Thyroid gland (tissue), 4 donors: ENCODE measurements around the gene MYRFL. TPM values are rescaled to one million over a fixed set of nuclear protein-coding genes. Genes with fewer than 3 reads are reported as not detected.

Source experiments
- DNase-seq, 2 donors: peaks; one replicate each; pipeline ENCODE4 v3.0.0-alpha.2; 2019
- H3K27ac ChIP-seq, 3 donors: fragments of 200-600 bp; sonication (generic); 1 replicate in 2 of 3; 2 replicates in 1 of 3; pipeline ENCODE4 v1.5.1; 2016 to 2019; ENCODE audit warnings: mild to moderate bottlenecking in 1 of 3, moderate library complexity in 1 of 3
- H3K27me3 ChIP-seq: fragments of 200-600 bp; sonication (generic); one replicate; pipeline ENCODE4 v1.5.1; 2019
- H3K36me3 ChIP-seq, 2 donors: fragments of 200-600 bp; sonication (generic); one replicate each; pipeline ENCODE4 v1.5.1; 2016 to 2019
- H3K4me1 ChIP-seq, 2 donors: fragments of 200-600 bp; sonication (generic); one replicate each; pipeline ENCODE4 v1.5.1; 2017 to 2019
- H3K4me3 ChIP-seq, 3 donors: fragments of 200-600 bp; sonication (generic); replicated peaks in 1 of 3; 1 replicate in 2 of 3; 2 replicates in 1 of 3; pipeline ENCODE4 v1.5.1; 2016; ENCODE audit warnings: mild to moderate bottlenecking in 1 of 3
- H3K9me3 ChIP-seq: fragments of 200-600 bp; sonication (generic); one replicate; pipeline ENCODE4 v1.5.1; 2017
- CTCF ChIP-seq, 6 experiments: fragments of 200-600 bp in 3 of 6; fragments of 450-650 bp in 3 of 6; sonication (generic) in 3 of 6; IDR thresholded peaks; one replicate each; pipeline ENCODE4 v1.5.1; 2016 to 2019; ENCODE audit warnings: antibody characterized with exemption in 6 of 6, mild to moderate bottlenecking in 2 of 6, inconsistent platforms in 1 of 6, moderate library complexity in 1 of 6
- POLR2A ChIP-seq, 2 donors: fragments of 450-650 bp; IDR thresholded peaks; one replicate each; pipeline ENCODE4 v1.6.1; 2017; ENCODE audit warnings: antibody characterized with exemption in 2 of 2, mild to moderate bottlenecking in 2 of 2, moderate library complexity in 1 of 2
- WGBS, 2 donors: methylation state at CpG; one replicate each; pipeline ENCODE4 v1.1.5; 2017; 5-methylcytosine and 5-hydroxymethylcytosine counted together
- intact Hi-C: fragments of 100-400 bp; cut with DNase I; formaldehyde crosslinking; loops from one replicate; pipeline ENCODE4 v1.15.1; 2023
- total RNA-seq, 4 donors: library from RNA; depleted of rRNA; stranded (reverse); fragments of >200 nt; gene quantifications; one replicate each; pipeline ENCODE4 v1.2.3, GENCODE V29; 2016

The MYRFL gene
- total RNA-seq, 4 donors from 2014 or later: 0.40 TPM; not detected in 3

- no peaks in the 10 kb centered on the region for H3K4me1 ChIP-seq
- H3K27ac ChIP-seq: no peak overlapping the region
- WGBS, 2 donors: 89 to 90% methylated on average over 4 of the region's 4 CpGs
- intact Hi-C loops: no loop called here
- no peaks in the 10 kb centered on the region for H3K27me3 ChIP-seq
- TF ChIP-seq CTCF (IDR thresholded peaks at IDR 0.05) (no peak), POLR2A (IDR thresholded peaks at IDR 0.05) (no peak)
- H3K4me3 ChIP-seq: no peak overlapping the region
- no peak for DNase-seq
- H3K36me3 ChIP-seq: no peaks in the 10 kb centered on the region
- H3K9me3 ChIP-seq: no peaks in the 10 kb centered on the region
Observed at GRCh38 chr12:69866698-69867097, 41.7 kb downstream of the MYRFL start.

- intact Hi-C loops: no loop called here
- Histone ChIP-seq H3K36me3 (no peaks in the 10 kb centered on the region), H3K27me3 (no peaks in the 10 kb centered on the region), H3K27ac (no peak overlapping the region), H3K9me3 (no peaks in the 10 kb centered on the region), H3K4me3 (no peak overlapping the region), H3K4me1 (no peaks in the 10 kb centered on the region)
- WGBS, 2 donors: 93 to 97% methylated on average over 9 of the region's 9 CpGs
- TF ChIP-seq CTCF (IDR thresholded peaks at IDR 0.05) (no peak), POLR2A (IDR thresholded peaks at IDR 0.05) (no peak)
- DNase-seq: no peak
Observed at GRCh38 chr12:69868695-69869094, 43.7 kb downstream of the MYRFL start.

GRCh38 chr12:69872804-69873203 lies 47.8 kb downstream of the MYRFL start:
- TF ChIP-seq POLR2A (IDR thresholded peaks at IDR 0.05): no peak
- TF ChIP-seq CTCF (IDR thresholded peaks at IDR 0.05): no peak
- Histone ChIP-seq H3K4me1 (no peaks in the 10 kb centered on the region), H3K36me3 (no peaks in the 10 kb centered on the region), H3K9me3 (no peaks in the 10 kb centered on the region), H3K27ac (no peak overlapping the region), H3K27me3 (no peaks in the 10 kb centered on the region), H3K4me3 (no peak overlapping the region)
- WGBS, 2 donors: 64 to 79% methylated on average over 3 of the region's 3 CpGs
- intact Hi-C loops: no loop called here
- DNase-seq: no peak

GRCh38 chr12:69873429-69873828 lies 48.4 kb downstream of the MYRFL start:
- H3K9me3 ChIP-seq: no peaks in the 10 kb centered on the region
- no peak overlapping the region for H3K4me3 ChIP-seq
- WGBS, 2 donors: 71 to 81% methylated on average over 2 of the region's 2 CpGs
- no peak for DNase-seq
- no peaks in the 10 kb centered on the region for H3K27me3 ChIP-seq
- H3K36me3 ChIP-seq: no peaks in the 10 kb centered on the region
- intact Hi-C loops: no loop called here
- no peaks in the 10 kb centered on the region for H3K4me1 ChIP-seq
- no peak overlapping the region for H3K27ac ChIP-seq
- TF ChIP-seq CTCF (IDR thresholded peaks at IDR 0.05): no peak
- no peak for TF ChIP-seq POLR2A (IDR thresholded peaks at IDR 0.05)

- intact Hi-C loops: no loop called here
- Histone ChIP-seq H3K4me3 (no peak overlapping the region), H3K27ac (no peak overlapping the region), H3K4me1 (peaks cover 0 to 4% of the 10 kb centered on the region in 2 donors), H3K36me3 (no peaks in the 10 kb centered on the region), H3K27me3 (no peaks in the 10 kb centered on the region), H3K9me3 (no peaks in the 10 kb centered on the region)
- DNase-seq: no peak
- TF ChIP-seq CTCF (IDR thresholded peaks at IDR 0.05) (no peak), POLR2A (IDR thresholded peaks at IDR 0.05) (no peak)
- WGBS, 2 donors: 71 to 76% methylated on average over 1 of the region's 1 CpG
Observed at GRCh38 chr12:69874606-69875005, 49.6 kb downstream of the MYRFL start.
